HG02798 (cell line): ENCODE measurements around the gene RPS14.
A peak's percentile ranks its signal among the peaks of the same experiment; 100 is the strongest.

Experiments
- ATAC-seq: cut with Tn5 transposase; IDR thresholded peaks from one replicate; pipeline ENCODE4 v1.9.1; 2021; ENCODE audit warnings: mild to moderate bottlenecking; ENCODE audit not compliant: unreplicated experiment, poor library complexity

RPS14 gene

DNA sequence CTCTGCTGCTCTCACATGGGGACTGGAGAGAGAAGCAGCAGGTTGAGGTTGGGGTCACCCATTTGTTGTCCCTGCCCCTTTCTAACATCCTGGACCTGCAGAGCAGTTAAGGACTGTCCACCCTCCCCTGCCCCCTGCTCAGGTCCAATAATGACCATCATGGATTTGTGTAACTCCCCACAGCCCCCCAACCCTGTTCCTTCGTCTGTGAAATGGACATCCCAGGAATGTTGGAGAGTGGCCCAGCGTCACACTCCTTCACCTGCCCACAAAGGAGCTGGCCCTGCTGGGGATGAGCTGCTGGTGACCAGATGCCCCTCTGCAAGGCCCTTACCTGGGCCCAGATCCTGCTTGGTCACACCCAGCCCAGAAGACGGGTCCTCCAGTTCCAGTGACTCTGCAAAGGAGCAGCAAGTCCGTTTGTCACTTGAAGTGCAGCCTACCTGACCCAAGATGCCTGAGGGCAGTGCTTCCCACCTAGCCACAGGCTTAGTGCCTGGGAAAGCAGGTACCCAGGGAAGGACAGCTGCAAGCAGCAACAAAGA is 47.2 kb downstream of the RPS14 start:
- ATAC-seq = no peak

DNA sequence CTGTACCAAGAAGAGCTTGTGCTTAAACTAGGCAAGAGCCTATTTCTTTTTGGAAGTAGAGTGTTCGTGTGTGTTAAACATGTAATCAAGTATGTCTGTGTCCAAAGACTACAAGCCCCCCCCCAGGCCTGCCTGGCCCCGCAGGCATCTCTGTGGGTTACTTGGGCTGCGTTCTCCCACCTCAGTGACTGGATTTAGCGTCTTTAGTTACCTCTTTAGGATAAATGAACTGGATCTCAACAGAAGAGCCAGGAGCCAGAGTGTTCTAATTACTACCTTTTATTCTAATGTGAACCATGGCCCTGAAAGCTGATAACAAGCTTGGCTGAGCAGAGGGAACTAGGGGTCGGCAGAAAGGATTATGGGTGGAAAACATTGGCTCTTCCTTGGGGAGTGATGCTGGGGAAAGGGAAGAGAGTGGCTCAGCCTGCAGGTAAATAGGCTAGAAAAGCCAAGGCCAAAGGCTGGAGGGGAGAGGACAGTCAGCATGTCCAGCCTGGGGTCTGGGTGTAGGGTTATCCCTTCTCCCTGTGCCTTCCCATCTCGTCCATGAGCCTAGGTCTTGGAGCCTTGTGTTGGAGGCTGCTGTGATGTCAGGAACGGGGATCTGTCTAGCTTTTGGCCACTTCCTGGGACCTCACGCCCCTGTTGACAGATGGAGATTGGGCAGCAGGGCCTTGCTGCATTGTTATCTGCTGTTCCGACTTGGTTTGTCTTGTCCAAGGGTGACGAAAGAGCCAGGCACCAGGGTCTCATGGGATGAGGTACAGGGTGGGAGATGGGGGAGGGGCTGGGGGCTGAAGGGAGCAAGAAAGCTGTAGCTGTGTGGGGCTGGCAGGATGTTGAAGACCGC is 47.9 kb downstream of the RPS14 start:
- no peak for ATAC-seq

DNA sequence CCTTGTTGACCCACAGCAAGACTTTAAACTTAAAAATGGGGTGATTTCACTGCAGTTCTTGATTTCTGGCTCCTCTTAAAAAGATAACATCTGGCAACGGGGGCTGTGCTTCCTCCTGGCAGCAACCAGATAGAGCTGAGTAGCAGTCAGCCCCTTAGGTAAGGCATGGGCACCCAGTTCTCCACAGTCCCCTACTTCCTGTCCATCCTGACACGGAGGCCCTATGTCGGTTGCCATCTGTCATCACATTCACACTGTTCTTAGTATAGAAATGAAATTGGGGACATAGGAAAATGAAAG is 48.5 kb downstream of the RPS14 start:
- ATAC-seq = no peak

DNA sequence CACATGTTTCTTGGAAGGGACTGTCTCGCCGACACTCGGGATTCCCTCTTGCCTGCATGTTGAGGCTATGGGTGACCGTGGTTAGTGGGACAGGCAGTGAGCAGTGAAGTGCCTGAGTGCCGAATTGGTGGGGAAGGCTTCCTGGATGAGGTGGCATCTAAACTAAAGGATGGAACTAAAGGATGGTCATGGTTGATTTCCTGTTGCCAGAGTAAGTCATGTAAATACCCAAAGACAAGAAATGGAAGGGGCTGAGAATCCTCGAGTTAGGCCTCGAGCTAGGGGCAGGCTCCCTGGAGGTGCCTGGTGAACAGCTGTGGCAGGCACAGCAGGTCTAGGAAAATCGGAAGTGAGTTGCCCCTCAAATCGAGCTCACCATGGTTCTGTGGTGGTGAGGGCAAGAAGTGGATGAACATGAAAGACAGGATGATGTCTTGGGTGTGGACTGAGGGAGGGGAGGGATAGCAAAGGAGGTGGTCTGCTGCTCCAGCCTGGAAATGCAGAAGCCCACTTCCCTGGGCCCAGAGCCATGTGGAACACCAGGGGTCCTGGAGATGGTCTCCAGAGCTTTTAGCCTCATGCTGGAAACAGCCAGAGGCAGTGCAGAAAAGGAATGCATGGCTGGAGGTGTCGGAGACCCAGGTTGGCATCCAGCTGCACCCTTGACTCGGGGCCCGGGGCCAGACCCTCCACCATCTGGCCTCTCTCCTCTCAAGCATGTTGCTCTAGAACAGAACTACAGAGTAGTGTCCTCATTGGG is 49.0 kb downstream of the RPS14 start:
- ATAC-seq = no peak

DNA sequence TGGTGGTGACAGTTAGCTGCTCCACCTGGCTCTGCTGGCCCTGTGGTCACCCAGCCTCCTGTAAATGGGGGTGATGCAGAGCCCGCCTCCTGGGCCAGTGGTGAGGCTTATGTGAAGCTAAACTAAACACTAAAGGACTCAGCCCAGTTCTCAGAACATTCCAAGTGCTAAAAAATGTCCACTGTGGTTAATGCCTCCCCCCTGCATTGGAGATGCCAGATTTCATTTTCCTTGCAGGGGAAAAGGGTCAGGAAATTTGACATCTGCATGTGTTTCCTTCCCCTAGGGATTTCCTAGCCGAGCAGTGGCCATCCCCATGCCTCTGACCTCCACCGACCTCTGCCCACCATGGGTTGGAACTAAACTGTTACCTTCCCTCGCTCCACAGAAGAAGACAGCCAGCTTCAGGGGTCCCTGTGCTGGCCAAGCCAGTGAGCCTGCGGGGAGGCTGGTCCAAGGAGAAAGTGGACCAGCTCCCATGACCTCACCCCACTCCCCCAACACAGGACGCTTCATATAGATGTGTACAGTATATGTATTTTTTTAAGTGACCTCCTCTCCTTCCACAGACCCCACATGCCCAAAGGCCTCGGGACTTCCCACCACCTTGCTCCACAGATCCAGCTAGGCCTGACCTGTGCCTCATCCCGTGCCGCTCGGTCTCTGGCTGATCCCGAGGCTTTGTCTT is 49.9 kb downstream of the RPS14 start:
- ATAC-seq = peak; percentile 15

DNA sequence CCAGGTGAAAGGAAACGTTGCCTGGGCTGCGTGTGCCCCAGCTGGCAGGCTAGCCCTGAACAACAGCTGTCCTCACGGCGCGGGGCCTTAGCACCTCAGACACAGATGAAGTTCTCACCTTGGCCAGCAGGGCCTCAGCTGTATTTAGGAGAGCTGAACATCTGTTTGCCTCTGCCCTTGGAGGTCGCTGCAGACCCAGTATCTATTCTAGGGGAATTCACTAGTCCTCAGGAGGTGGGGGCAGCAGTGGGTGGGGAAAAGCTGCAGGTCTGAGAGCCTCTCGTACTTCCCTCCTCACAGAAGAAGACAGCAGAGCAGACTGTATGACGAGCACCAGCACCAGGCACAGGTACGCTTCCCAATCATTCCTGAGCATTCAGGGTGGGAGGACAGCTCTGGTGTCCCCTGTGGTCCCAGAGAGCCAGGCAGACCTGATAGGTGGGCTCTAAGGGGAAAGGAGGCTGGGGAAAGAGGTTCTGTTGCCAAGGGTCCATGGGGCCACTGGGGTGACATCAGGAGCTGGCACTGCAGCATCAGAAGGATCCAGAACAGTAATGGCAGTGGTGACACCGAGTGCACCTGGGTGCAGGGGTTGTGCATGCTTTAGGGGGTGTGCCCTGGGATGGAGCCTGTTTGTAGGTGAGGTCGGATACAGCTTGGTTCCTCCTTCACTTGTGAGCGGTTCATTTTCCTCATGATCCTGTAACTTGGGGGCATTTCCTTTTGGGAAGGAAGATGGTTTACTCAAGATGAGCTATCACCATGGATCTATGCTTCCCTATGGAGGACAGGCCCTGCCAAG is 50.6 kb downstream of the RPS14 start:
- peak; percentile 70 for ATAC-seq

DNA sequence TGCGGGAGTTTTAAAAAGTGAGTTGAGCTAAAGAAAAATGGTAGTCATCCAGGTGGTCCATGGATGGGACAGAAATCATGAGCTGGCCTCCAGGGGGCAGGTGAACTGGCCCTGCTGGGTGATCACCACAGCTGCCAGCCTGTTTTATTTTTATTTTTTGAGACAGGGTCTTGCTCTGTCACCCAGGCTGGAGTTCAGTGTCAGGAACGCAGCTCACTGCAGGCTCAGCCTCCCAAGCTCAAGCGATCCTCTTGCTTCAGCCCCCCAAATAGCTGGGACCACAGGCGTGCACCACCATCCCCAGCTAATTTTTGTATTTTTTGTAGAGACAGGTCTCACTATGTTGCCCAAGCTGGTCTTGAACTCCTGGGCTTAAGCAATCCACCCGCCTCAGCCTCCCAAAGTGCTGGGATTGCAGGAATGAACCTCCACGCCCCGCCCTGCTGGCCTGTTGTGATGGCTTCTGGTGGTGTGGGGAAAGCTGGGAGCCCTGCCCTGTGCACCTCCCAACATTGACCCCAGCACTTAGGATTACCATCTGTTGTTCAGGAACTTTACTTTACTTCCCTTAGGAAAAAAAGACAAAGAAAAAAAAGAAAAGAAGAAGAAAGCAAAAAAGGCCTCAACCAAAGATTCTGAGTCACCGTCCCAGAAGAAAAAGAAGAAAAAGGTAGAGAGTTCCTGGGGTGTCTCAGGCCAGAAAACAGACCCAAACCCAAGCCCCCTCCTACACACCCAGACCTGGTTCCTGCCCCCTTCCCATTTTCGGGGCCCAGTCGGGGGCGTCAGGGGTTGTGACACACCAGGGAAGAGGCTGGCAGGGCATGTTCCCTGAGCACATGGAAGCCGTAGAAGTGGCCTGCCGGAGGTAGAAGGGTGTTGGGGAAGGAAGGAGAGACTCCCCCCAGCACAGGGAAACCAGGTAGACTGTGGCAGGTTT is 51.5 kb downstream of the RPS14 start:
- no peak for ATAC-seq

DNA sequence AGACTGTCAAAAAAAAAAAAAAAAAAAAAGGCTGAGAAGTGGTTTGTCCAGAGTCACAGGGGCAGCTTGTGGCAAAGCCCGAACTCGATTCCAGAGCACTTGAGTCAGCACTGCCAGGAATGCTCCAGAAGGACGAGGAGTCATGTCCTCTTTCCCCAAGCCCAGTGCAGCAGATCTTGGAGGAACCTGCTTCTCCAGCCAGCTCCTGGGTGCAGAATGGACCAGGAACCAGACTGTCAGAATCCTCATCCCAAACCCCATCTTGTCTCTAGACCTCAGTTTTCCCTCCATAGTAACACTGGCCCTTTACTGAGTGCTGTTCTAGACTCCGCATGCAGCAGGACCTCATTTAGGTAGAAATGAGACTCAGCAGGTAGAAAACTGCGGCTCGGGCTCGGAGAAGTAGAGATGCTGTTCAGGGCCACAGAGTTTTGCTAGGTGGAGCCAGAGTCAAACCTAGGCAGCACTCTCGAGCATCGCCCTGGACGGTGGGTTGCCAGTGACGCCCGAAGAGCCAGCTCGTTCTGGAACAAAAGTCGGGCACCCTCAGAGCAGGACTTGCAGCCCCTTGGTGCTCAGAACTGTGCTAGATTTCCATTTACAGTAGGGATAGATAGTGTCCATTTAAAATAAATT is 52.3 kb downstream of the RPS14 start:
- ATAC-seq = no peak

DNA sequence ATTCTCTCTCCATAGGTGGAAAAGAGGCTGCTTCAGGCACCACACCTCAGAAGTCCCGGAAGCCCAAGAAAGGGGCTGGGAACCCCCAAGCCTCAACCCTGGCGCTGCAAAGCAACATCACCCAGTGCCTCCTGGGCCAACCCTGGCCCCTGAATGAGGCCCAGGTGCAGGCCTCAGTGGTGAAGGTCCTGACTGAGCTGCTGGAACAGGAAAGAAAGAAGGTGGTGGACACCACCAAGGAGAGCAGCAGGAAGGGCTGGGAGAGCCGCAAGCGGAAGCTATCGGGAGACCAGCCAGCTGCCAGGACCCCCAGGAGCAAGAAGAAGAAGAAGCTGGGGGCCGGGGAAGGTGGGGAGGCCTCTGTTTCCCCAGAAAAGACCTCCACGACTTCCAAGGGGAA is 53.3 kb downstream of the RPS14 start:
- no peak for ATAC-seq

DNA sequence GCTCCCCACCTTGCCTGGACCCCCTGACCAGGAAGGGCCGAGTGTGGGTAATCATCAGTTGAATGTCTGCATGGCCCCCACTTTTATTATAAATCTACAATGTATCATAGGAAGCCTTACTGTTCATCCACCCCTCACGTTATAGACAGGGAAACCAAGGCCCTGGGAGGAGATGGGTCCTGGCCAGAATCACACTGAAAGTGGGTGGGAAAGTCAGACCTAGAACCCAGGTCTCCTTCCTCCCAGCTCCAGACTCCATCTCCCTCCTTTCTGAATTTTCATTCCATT is 53.9 kb downstream of the RPS14 start:
- ATAC-seq = no peak

DNA sequence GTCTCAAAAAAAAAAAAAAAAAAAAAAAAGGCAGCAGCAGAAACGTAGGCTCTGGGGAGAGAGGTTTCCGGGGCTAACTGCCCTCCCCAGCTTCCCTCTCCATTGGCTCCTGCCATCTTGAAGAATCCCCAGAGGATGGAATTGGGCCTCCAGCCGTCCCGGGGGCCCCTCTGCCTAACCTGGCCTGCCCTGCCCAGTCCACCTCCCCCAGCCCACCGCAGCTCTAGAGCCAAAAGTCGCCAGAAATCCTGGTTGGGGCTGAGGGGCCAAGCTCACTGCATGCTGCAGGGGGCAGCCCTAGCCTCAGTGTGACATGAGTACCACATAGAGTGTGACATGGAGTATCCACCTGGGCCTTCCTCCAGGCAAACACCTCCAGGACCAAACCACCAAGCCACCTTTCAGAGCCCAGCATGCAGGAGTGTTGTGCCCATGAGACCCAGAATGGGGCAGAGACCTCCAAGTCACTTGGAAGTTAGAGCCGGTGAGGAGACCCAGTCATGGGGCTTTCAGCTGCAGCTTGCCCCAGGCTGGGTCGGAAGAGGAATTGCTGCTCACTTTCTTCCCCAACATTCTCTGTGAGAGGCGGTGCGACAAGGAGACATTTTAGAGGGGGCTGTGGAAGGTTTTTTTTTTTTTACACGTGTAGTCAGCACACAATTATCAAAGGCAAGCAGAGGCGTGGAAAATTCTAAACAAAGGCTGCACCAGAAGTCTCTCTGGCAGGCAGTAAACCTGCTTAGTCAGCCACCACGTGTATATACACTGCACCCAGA is 54.4 kb downstream of the RPS14 start:
- no peak for ATAC-seq

DNA sequence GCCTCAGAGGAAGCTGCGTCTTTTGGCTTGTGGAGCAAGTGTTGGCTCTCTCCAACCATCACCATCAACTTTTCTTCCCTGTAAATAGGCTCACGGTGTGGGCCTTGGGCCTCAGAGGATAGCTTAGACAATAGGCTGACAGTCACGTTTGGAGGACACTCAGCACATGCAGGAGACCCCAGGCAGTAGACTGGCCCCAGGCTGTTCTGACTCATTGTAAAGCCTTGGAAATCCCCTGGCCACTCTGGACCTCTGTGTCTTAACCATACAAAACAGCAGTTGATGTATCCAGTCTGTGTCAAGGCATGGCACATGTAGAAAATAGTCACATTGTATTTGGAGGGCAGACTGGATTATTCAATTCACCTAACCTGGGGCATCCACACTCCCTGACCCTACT is 55.4 kb downstream of the RPS14 start:
- ATAC-seq = peak; percentile 52

DNA sequence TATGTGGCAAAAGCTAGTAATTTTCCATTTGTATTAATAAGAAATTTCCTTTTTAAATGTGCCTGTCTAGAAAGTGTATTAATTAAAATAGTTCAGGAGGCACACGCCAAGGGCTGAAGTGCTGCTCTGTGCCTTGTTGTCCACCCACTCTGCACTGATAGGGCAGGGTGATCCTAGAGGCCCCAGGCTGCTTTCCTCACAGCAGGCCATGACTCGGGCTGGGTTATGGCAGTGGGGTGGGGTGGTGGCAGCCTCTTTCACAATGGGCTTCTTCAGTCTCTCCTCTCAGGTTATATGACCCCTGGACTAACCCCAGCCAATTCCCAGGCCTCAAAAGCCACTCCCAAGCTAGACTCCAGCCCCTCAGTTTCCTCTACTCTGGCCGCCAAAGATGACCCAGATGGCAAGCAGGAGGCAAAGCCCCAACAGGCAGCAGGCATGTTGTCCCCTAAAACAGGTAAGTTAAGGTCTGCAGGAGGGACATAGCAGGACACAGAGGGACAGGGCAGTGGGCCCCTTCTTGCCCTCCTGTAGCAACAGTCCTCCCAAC is 56.4 kb downstream of the RPS14 start:
- ATAC-seq = no peak

DNA sequence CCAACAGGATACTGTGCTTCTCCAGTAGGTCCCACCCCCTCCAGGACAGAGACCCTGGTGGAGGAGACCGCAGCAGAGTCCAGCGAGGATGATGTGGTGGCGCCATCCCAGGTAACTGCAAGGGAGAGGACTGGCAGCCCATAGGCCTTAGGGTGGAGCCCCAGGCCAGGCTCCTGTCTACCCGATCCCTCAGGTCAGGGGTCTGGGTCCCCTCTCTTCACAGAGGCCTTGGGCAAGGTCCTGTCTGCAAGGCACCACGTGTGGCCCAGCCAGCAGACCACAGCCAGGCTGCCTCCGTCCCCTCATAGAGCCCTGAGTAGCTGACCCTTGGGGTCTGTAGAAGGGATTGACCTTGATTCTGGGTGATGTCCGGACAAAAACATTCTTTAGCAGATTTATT is 56.9 kb downstream of the RPS14 start:
- ATAC-seq = no peak
